ENCODE measurements around the gene UNC13C. TPM values are rescaled to one million over a fixed set of nuclear protein-coding genes. Genes with fewer than 3 reads are reported as not detected.

Gene UNC13C
- total and polyA plus RNA-seq, 10 of the 15 experiments (the other 5 are each of a cell fraction or from before 2014, with no cell fraction given), result 9.9 to 81.3 (median 25.0) TPM

DNA sequence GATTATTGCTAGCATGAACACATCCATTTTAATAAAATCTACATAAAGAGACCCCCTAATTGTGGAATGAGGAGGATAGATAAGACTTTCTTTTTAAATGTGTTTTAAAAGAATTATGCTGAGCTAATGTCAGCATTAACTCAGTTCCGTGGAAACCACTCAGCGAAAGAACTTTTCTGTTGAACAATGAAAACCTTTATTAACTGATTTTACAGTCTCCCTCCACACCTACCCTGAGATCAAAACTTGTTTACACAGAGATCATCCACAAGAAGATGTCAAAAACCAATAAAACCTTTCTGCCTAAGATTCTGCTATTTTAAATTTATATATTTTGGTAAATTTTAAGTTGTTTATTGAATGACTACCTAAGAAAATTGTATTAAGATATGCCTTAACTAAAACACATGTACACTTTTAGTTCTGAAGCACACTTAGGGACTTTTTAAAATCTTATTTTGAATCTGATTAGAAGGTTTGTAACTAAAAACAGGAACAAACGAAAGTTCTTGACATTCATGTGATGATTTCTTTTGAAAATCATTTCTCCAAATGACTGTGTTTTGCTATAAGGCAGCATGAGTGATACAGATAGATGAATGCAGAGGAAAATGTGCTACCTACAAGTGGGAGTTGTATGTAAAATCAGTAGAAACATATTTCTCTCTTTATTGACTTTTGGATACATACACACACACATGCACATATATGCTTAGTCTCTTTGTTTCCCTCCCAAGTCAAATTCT is 369.0 kb downstream of the UNC13C start (continued):
- TF ChIP-seq, protein P1, sequence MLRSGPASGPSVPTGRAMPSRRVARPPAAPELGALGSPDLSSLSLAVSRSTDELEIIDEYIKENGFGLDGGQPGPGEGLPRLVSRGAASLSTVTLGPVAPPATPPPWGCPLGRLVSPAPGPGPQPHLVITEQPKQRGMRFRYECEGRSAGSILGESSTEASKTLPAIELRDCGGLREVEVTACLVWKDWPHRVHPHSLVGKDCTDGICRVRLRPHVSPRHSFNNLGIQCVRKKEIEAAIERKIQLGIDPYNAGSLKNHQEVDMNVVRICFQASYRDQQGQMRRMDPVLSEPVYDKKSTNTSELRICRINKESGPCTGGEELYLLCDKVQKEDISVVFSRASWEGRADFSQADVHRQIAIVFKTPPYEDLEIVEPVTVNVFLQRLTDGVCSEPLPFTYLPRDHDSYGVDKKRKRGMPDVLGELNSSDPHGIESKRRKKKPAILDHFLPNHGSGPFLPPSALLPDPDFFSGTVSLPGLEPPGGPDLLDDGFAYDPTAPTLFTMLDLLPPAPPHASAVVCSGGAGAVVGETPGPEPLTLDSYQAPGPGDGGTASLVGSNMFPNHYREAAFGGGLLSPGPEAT (IDR thresholded peaks at IDR 0.05; ENCODE audit: low read depth), result peak; percentile 93
- TF ChIP-seq, protein P2, sequence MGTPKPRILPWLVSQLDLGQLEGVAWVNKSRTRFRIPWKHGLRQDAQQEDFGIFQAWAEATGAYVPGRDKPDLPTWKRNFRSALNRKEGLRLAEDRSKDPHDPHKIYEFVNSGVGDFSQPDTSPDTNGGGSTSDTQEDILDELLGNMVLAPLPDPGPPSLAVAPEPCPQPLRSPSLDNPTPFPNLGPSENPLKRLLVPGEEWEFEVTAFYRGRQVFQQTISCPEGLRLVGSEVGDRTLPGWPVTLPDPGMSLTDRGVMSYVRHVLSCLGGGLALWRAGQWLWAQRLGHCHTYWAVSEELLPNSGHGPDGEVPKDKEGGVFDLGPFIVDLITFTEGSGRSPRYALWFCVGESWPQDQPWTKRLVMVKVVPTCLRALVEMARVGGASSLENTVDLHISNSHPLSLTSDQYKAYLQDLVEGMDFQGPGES (IDR thresholded peaks at IDR 0.05), result no peak
- TF ChIP-seq, protein P3, sequence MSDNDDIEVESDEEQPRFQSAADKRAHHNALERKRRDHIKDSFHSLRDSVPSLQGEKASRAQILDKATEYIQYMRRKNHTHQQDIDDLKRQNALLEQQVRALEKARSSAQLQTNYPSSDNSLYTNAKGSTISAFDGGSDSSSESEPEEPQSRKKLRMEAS (IDR thresholded peaks at IDR 0.05; ENCODE audit: low read depth, low read length), result no peak
- TF ChIP-seq SUZ12 (IDR thresholded peaks at IDR 0.05; ENCODE audit: unreplicated experiment) (no peak), CEBPB (IDR thresholded peaks at IDR 0.05; ENCODE audit: borderline replicate concordance in 1 of 2, low read depth in 2 of 2, low read length in 2 of 2) (no peak), TBL1XR1 (IDR thresholded peaks at IDR 0.05; ENCODE audit: low read depth, low read length) (peak; percentile 66; the same call in 1 of the 2 replicates), PAX5 (IDR thresholded peaks at IDR 0.05; ENCODE audit: borderline replicate concordance, low read depth, low read length) (no peak), TCF7 (IDR thresholded peaks at IDR 0.05; ENCODE audit: borderline replicate concordance) (no peak), NFYB (IDR thresholded peaks at IDR 0.05; ENCODE audit: insufficient read depth, low read depth, low read length) (no peak), NBN (IDR thresholded peaks at IDR 0.05) (no peak), JUNB (IDR thresholded peaks at IDR 0.05) (peak; percentile 83), RB1 (IDR thresholded peaks at IDR 0.05; ENCODE audit: borderline replicate concordance) (no peak), CHD2 (IDR thresholded peaks at IDR 0.05; ENCODE audit: borderline replicate concordance, low read depth, low read length) (no peak), POLR2AphosphoS2 (IDR thresholded peaks at IDR 0.05; ENCODE audit: low read depth, low read length) (no peak), MYB (IDR thresholded peaks at IDR 0.05; ENCODE audit: borderline replicate concordance, low read depth, low read length) (no peak), POLR2AphosphoS5 (IDR thresholded peaks at IDR 0.05; ENCODE audit: low read length) (no peak), SMAD5 (IDR thresholded peaks at IDR 0.05; ENCODE audit: low read depth) (no peak), PAX8 (IDR thresholded peaks at IDR 0.05) (no peak), MEF2B (IDR thresholded peaks at IDR 0.05; ENCODE audit: partially characterized antibody, poor library complexity, severe bottlenecking) (peak; percentile 96)
- TF ChIP-seq, protein P4, sequence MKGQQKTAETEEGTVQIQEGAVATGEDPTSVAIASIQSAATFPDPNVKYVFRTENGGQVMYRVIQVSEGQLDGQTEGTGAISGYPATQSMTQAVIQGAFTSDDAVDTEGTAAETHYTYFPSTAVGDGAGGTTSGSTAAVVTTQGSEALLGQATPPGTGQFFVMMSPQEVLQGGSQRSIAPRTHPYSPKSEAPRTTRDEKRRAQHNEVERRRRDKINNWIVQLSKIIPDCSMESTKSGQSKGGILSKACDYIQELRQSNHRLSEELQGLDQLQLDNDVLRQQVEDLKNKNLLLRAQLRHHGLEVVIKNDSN (IDR thresholded peaks at IDR 0.05; ENCODE audit: borderline replicate concordance, extremely low read length, insufficient read depth, low read depth, low read length), result no peak
- TF ChIP-seq, protein P5, sequence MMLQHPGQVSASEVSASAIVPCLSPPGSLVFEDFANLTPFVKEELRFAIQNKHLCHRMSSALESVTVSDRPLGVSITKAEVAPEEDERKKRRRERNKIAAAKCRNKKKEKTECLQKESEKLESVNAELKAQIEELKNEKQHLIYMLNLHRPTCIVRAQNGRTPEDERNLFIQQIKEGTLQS (IDR thresholded peaks at IDR 0.05; ENCODE audit: borderline replicate concordance, extremely low read depth, low read depth, low read length), result no peak
- TF ChIP-seq, protein P6, sequence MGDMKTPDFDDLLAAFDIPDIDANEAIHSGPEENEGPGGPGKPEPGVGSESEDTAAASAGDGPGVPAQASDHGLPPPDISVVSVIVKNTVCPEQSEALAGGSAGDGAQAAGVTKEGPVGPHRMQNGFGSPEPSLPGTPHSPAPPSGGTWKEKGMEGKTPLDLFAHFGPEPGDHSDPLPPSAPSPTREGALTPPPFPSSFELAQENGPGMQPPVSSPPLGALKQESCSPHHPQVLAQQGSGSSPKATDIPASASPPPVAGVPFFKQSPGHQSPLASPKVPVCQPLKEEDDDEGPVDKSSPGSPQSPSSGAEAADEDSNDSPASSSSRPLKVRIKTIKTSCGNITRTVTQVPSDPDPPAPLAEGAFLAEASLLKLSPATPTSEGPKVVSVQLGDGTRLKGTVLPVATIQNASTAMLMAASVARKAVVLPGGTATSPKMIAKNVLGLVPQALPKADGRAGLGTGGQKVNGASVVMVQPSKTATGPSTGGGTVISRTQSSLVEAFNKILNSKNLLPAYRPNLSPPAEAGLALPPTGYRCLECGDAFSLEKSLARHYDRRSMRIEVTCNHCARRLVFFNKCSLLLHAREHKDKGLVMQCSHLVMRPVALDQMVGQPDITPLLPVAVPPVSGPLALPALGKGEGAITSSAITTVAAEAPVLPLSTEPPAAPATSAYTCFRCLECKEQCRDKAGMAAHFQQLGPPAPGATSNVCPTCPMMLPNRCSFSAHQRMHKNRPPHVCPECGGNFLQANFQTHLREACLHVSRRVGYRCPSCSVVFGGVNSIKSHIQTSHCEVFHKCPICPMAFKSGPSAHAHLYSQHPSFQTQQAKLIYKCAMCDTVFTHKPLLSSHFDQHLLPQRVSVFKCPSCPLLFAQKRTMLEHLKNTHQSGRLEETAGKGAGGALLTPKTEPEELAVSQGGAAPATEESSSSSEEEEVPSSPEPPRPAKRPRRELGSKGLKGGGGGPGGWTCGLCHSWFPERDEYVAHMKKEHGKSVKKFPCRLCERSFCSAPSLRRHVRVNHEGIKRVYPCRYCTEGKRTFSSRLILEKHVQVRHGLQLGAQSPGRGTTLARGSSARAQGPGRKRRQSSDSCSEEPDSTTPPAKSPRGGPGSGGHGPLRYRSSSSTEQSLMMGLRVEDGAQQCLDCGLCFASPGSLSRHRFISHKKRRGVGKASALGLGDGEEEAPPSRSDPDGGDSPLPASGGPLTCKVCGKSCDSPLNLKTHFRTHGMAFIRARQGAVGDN (IDR thresholded peaks at IDR 0.05), result peak; percentile 50

Data from GM12878 (cell line).